Mesothelial cell of epicardium (in vitro differentiated cells): ENCODE data around the gene MPP2. TPM values are rescaled to one million over a fixed set of nuclear protein-coding genes. Genes with fewer than 3 reads are reported as not detected.

Experiments
- DNase-seq, 2 experiments: peaks; one replicate each; pipeline ENCODE4 v3.0.0; 2021; ENCODE audit warnings: low spot score in 2 of 2; ENCODE audit not compliant: unreplicated experiment in 2 of 2
- H3K27ac Mint-ChIP-seq: 2 replicates; pipeline ENCODE4 v1.8.0; 2021; ENCODE audit warnings: mixed read lengths
- H3K27me3 Mint-ChIP-seq: 2 replicates; pipeline ENCODE4 v1.8.0; 2021; ENCODE audit warnings: low read depth, mixed read lengths
- H3K36me3 Mint-ChIP-seq: 2 replicates; pipeline ENCODE4 v1.8.0; 2021; ENCODE audit warnings: mixed read lengths
- H3K4me1 Mint-ChIP-seq: 2 replicates; pipeline ENCODE4 v1.8.0; 2021; ENCODE audit warnings: mixed read lengths
- H3K4me3 Mint-ChIP-seq: 2 replicates; pipeline ENCODE4 v1.8.0; 2021; ENCODE audit warnings: mild to moderate bottlenecking, moderate library complexity, mixed read lengths
- H3K9me3 Mint-ChIP-seq: 2 replicates; pipeline ENCODE4 v1.8.0; 2021; ENCODE audit warnings: mixed read lengths
- total RNA-seq: library from RNA; stranded (reverse); gene quantifications from 3 replicates; pipeline ENCODE4 v1.2.1, GENCODE V29; 2021
- TF ChIP-seq, protein P1 (sequence below): fragments of 200-600 bp; sonication (generic); IDR thresholded peaks from one replicate; pipeline ENCODE4 v1.5.0; 2021; ENCODE audit warnings: antibody characterized with exemption; ENCODE audit not compliant: unreplicated experiment

Gene MPP2
- total RNA-seq, 1 donor from 2014 or later = 14.1 TPM

- TF ChIP-seq, protein P1, sequence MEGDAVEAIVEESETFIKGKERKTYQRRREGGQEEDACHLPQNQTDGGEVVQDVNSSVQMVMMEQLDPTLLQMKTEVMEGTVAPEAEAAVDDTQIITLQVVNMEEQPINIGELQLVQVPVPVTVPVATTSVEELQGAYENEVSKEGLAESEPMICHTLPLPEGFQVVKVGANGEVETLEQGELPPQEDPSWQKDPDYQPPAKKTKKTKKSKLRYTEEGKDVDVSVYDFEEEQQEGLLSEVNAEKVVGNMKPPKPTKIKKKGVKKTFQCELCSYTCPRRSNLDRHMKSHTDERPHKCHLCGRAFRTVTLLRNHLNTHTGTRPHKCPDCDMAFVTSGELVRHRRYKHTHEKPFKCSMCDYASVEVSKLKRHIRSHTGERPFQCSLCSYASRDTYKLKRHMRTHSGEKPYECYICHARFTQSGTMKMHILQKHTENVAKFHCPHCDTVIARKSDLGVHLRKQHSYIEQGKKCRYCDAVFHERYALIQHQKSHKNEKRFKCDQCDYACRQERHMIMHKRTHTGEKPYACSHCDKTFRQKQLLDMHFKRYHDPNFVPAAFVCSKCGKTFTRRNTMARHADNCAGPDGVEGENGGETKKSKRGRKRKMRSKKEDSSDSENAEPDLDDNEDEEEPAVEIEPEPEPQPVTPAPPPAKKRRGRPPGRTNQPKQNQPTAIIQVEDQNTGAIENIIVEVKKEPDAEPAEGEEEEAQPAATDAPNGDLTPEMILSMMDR = no peak
- H3K36me3 Mint-ChIP-seq = no peaks in the 10 kb centered on the region
- DNase-seq = no peak
- no peaks in the 10 kb centered on the region for H3K27me3 Mint-ChIP-seq
- H3K27ac Mint-ChIP-seq = no peak overlapping the region
- no peaks in the 10 kb centered on the region for H3K4me1 Mint-ChIP-seq
- no peak overlapping the region for H3K4me3 Mint-ChIP-seq
- no peaks in the 10 kb centered on the region for H3K9me3 Mint-ChIP-seq
These were observed 17.1 kb downstream of the MPP2 start for GRCh38 chr17:43890240-43890639.

GRCh38 chr17:43888548-43888947 lies 18.8 kb downstream of the MPP2 start:
- no peaks in the 10 kb centered on the region for H3K4me1 Mint-ChIP-seq
- H3K9me3 Mint-ChIP-seq = no peaks in the 10 kb centered on the region

DNA sequence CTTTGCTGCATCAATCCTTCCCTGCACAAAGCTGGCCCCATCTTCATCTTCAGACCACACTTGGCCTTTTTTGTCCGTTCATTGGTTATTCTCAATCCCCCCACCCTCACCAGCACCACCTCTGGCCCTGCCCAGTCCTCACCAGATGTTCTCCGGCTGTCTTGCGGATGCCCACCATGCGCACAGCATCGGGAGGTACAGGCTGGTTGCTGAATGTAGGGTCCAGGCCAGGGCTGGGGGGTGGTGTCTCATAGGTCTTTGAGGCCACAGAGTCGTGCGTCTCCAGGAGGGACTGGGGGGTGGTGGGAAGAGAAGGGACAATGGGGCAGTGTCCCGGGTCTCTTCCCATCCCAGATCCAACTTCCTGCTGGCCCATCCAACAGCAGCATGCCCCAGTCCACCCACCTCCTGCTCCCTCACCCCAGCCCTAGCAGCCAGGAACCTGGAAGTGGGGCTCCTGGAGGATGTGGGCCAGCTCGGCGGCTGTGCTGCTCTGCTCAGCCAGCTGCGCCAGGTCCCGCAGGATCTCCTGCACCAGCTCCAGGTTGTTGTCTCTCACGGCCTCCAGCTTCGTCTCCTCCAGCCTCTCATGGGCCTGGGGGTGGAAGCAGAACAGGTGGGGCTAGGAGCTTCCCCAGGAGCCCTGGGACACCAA lies 24.4 kb downstream of the MPP2 start:
- DNase-seq = no peak
- H3K9me3 Mint-ChIP-seq = no peaks in the 10 kb centered on the region
- peaks cover 2% of the 10 kb centered on the region for H3K36me3 Mint-ChIP-seq
- H3K4me3 Mint-ChIP-seq = no peak overlapping the region
- no peak overlapping the region for H3K27ac Mint-ChIP-seq
- H3K27me3 Mint-ChIP-seq = no peaks in the 10 kb centered on the region
- TF ChIP-seq, protein P1 = no peak
- H3K4me1 Mint-ChIP-seq = peaks cover 6% of the 10 kb centered on the region

More at GRCh38 chr17:43888548-43888947, 18.8 kb downstream of the MPP2 start:
- no peak overlapping the region for H3K4me3 Mint-ChIP-seq
- H3K36me3 Mint-ChIP-seq = no peaks in the 10 kb centered on the region
- TF ChIP-seq, protein P1 = no peak
- no peaks in the 10 kb centered on the region for H3K27me3 Mint-ChIP-seq
- no peak overlapping the region for H3K27ac Mint-ChIP-seq
- no peak for DNase-seq

- Mint-ChIP-seq H3K4me3 (no peak overlapping the region), H3K4me1 (peaks cover 6% of the 10 kb centered on the region), H3K9me3 (no peaks in the 10 kb centered on the region), H3K27ac (no peak overlapping the region), H3K36me3 (peaks cover 2% of the 10 kb centered on the region), H3K27me3 (no peaks in the 10 kb centered on the region)
- DNase-seq = no peak
- TF ChIP-seq, protein P1 = no peak
These were observed 25.4 kb downstream of the MPP2 start for GRCh38 chr17:43881758-43882505.

DNA sequence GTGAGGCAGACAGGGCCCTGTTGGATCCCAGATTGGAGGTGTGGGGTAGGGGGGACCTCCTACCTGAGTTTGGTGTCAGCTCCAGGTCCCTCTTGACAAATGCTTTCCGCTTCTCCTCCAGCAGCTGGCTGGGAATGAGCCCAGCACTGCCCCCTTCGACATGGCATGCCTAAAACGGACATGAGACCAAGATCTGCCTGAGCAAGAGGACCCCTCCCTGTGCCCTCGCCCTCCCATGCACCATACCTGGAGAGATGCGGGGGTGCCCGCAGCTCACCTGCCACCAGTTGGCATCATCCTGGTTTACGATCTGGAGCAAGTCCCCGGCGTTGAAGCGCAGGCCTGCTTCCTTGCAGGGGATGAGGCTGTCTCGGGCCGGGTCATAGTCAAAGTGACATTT lies 26.2 kb downstream of the MPP2 start:
- TF ChIP-seq, protein P1 = no peak
- no peak for DNase-seq
- H3K36me3 Mint-ChIP-seq = peaks cover 3% of the 10 kb centered on the region
- H3K4me3 Mint-ChIP-seq = no peak overlapping the region
- H3K27me3 Mint-ChIP-seq = no peaks in the 10 kb centered on the region
- H3K27ac Mint-ChIP-seq = no peak overlapping the region
- no peaks in the 10 kb centered on the region for H3K9me3 Mint-ChIP-seq
- peaks cover 6% of the 10 kb centered on the region for H3K4me1 Mint-ChIP-seq
